ENCODE results near the gene ENPP6.
A peak's percentile ranks its signal among the peaks of the same experiment; 100 is the strongest.

ENPP6 gene

GRCh38 chr4:184166736-184167135 is 50.9 kb downstream of the ENPP6 start:
- no peak for TF ChIP-seq CTCF (conservative IDR thresholded peaks at IDR 0.05; ENCODE audit: low read length)
- no peak overlapping the region for H3K4me3 ChIP-seq (ENCODE audit: low read length)
- DNase-seq (ENCODE audit: low read depth) = no peak

- DNase-seq (ENCODE audit: low read depth) = no peak
- TF ChIP-seq CTCF (conservative IDR thresholded peaks at IDR 0.05; ENCODE audit: low read length) = no peak
- H3K4me3 ChIP-seq (ENCODE audit: low read length) = no peak overlapping the region
Observed at GRCh38 chr4:184165291-184165690, 52.4 kb downstream of the ENPP6 start.

- H3K4me3 ChIP-seq (ENCODE audit: low read length) = no peak overlapping the region
- TF ChIP-seq CTCF (conservative IDR thresholded peaks at IDR 0.05; ENCODE audit: low read length) = peak; percentile 56
- DNase-seq (ENCODE audit: low read depth) = peak; percentile 12
Observed at GRCh38 chr4:184163813-184164212, 53.9 kb downstream of the ENPP6 start.

GRCh38 chr4:184162596-184162995 is 55.1 kb downstream of the ENPP6 start:
- no peak overlapping the region for H3K4me3 ChIP-seq (ENCODE audit: low read length)
- no peak for TF ChIP-seq CTCF (conservative IDR thresholded peaks at IDR 0.05; ENCODE audit: low read length)
- no peak for DNase-seq (ENCODE audit: low read depth)

- no peak overlapping the region for H3K4me3 ChIP-seq (ENCODE audit: low read length)
- no peak for TF ChIP-seq CTCF (conservative IDR thresholded peaks at IDR 0.05; ENCODE audit: low read length)
- DNase-seq (ENCODE audit: low read depth) = no peak
Observed at GRCh38 chr4:184157322-184157721, 60.4 kb downstream of the ENPP6 start.

- no peak overlapping the region for H3K4me3 ChIP-seq (ENCODE audit: low read length)
- TF ChIP-seq CTCF (conservative IDR thresholded peaks at IDR 0.05; ENCODE audit: low read length) = no peak
- no peak for DNase-seq (ENCODE audit: low read depth)
Observed at GRCh38 chr4:184156163-184156920, 61.3 kb downstream of the ENPP6 start.

- no peak for TF ChIP-seq CTCF (conservative IDR thresholded peaks at IDR 0.05; ENCODE audit: low read length)
- DNase-seq (ENCODE audit: low read depth) = no peak
- no peak overlapping the region for H3K4me3 ChIP-seq (ENCODE audit: low read length)
Observed at GRCh38 chr4:184154199-184154598, 63.5 kb downstream of the ENPP6 start.
